ENCODE results near the gene KYNU.
"Not testable (repeated sequence)": the region's sequence is repeated elsewhere in the genome, so short reads cannot be mapped to it uniquely, and the experiment has no call there.

The KYNU gene

DNA sequence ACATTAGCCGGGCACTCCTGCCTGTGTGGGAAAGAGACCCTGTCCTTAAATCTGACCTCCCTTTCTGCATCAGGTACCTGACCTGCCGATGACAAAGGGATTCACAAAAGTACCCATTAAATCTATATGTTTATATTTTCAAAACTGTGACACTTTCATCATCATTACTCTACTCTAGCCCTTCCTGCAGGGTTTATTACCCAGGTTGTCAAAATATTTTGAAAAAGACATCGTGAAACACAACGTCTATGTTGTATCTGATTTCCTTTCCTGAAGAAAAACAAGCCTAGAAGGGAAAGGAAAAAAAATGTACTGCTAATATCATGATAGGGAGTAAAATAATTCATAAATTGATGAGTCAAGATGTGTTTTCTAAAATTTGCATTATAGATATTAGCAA, 15.2 kb upstream of the KYNU start:
- Histone ChIP-seq H3K4me2 (ENCODE audit: insufficient read depth, low read length) (no peak overlapping the region), H4K20me1 (ENCODE audit: insufficient read depth, low read length) (no peaks in the 10 kb centered on the region), H3K36me3 (ENCODE audit: insufficient read depth, low read length) (no peaks in the 10 kb centered on the region), H3K9me3 (ENCODE audit: insufficient read depth, low read length, severe bottlenecking) (no peaks in the 10 kb centered on the region), H3K27me3 (ENCODE audit: insufficient read depth, low read length, poor library complexity) (no peaks in the 10 kb centered on the region), H3K4me3 (ENCODE audit: low read depth in 1 of 2, low read length in 2 of 2) (no peak overlapping the region), H3K79me2 (ENCODE audit: insufficient read depth, low read length) (no peaks in the 10 kb centered on the region), H3K27ac (ENCODE audit: low read length) (no peak overlapping the region), H2AFZ (ENCODE audit: low read depth, low read length) (no peak overlapping the region), H3K4me1 (ENCODE audit: insufficient read depth, low read length) (no peaks in the 10 kb centered on the region), H3K9ac (ENCODE audit: low read depth, low read length) (no peak overlapping the region)
- TF ChIP-seq, protein P1, sequence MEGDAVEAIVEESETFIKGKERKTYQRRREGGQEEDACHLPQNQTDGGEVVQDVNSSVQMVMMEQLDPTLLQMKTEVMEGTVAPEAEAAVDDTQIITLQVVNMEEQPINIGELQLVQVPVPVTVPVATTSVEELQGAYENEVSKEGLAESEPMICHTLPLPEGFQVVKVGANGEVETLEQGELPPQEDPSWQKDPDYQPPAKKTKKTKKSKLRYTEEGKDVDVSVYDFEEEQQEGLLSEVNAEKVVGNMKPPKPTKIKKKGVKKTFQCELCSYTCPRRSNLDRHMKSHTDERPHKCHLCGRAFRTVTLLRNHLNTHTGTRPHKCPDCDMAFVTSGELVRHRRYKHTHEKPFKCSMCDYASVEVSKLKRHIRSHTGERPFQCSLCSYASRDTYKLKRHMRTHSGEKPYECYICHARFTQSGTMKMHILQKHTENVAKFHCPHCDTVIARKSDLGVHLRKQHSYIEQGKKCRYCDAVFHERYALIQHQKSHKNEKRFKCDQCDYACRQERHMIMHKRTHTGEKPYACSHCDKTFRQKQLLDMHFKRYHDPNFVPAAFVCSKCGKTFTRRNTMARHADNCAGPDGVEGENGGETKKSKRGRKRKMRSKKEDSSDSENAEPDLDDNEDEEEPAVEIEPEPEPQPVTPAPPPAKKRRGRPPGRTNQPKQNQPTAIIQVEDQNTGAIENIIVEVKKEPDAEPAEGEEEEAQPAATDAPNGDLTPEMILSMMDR (IDR thresholded peaks at IDR 0.05; ENCODE audit: borderline replicate concordance, extremely low read depth, low read length, poor library complexity, severe bottlenecking): no peak
- TF ChIP-seq EZH2 (IDR thresholded peaks at IDR 0.05; ENCODE audit: borderline replicate concordance, low read depth, low read length, severe bottlenecking): no peak
- DNase-seq: no peak
- ATAC-seq (ENCODE audit: insufficient read depth, low read depth): no peak

DNA sequence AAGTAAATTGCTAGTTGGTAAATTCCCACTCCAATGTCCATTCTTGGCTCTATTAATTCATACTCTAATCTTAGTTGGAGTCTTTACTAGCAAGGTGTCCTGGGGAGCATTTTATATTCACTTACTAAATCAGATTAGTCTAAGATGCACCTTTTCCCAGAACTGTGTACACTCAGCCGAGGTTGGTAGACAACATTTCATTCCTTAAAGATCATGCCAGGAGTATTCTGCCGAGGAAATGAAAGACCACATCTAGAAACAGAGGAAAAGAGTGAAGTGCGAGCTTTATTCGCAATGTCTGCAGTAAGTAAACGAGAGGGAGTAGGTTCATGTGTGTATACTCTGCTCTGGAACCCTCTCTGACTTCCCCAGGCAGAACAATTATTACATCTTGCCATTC, 14.6 kb upstream of the KYNU start:
- DNase-seq (no peak), ATAC-seq (ENCODE audit: insufficient read depth, low read depth) (no peak)
- Histone ChIP-seq H3K4me1 (ENCODE audit: insufficient read depth, low read length) (no peaks in the 10 kb centered on the region), H3K36me3 (ENCODE audit: insufficient read depth, low read length) (no peaks in the 10 kb centered on the region), H4K20me1 (ENCODE audit: insufficient read depth, low read length) (no peaks in the 10 kb centered on the region), H3K9ac (ENCODE audit: low read depth, low read length) (no peak overlapping the region), H3K4me3 (ENCODE audit: low read depth in 1 of 2, low read length in 2 of 2) (no peak overlapping the region), H3K4me2 (ENCODE audit: insufficient read depth, low read length) (no peak overlapping the region), H3K27me3 (ENCODE audit: insufficient read depth, low read length, poor library complexity) (no peaks in the 10 kb centered on the region), H3K27ac (ENCODE audit: low read length) (no peak overlapping the region), H3K79me2 (ENCODE audit: insufficient read depth, low read length) (no peaks in the 10 kb centered on the region), H3K9me3 (ENCODE audit: insufficient read depth, low read length, severe bottlenecking) (no peaks in the 10 kb centered on the region), H2AFZ (ENCODE audit: low read depth, low read length) (no peak overlapping the region)
- TF ChIP-seq, protein P1 (IDR thresholded peaks at IDR 0.05; ENCODE audit: borderline replicate concordance, extremely low read depth, low read length, poor library complexity, severe bottlenecking): no peak
- TF ChIP-seq EZH2 (IDR thresholded peaks at IDR 0.05; ENCODE audit: borderline replicate concordance, low read depth, low read length, severe bottlenecking): no peak

DNA sequence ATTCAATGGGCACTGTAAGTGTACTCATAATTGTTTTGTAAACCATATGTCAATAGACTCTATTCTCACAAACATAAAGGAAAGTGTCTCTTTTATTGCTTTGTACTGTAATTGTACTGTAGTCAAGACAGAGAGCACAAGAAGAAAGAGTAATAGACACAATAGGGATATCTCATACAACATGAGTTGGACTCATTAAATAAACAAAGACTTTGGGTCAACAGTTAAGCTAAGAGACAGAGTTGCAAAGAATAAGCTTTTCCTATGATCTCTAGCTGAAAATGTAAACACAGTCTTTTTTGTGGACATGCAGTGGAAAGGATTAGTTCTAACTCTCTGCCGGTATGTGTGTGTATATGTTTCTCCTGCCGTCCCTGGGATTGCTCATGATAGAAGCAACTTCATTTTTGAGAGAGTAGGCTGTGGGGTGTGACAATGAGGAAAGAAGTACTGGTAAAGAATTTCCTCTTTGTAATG, 13.9 kb upstream of the KYNU start:
- no peak for ATAC-seq (ENCODE audit: insufficient read depth, low read depth)
- Histone ChIP-seq H3K27me3 (ENCODE audit: insufficient read depth, low read length, poor library complexity) (no peaks in the 10 kb centered on the region), H3K4me3 (ENCODE audit: low read depth in 1 of 2, low read length in 2 of 2) (no peak overlapping the region), H4K20me1 (ENCODE audit: insufficient read depth, low read length) (no peaks in the 10 kb centered on the region), H2AFZ (ENCODE audit: low read depth, low read length) (no peak overlapping the region), H3K9ac (ENCODE audit: low read depth, low read length) (no peak overlapping the region), H3K4me1 (ENCODE audit: insufficient read depth, low read length) (no peaks in the 10 kb centered on the region), H3K27ac (ENCODE audit: low read length) (no peak overlapping the region), H3K9me3 (ENCODE audit: insufficient read depth, low read length, severe bottlenecking) (no peaks in the 10 kb centered on the region), H3K4me2 (ENCODE audit: insufficient read depth, low read length) (no peak overlapping the region), H3K36me3 (ENCODE audit: insufficient read depth, low read length) (no peaks in the 10 kb centered on the region), H3K79me2 (ENCODE audit: insufficient read depth, low read length) (no peaks in the 10 kb centered on the region)
- DNase-seq: no peak
- no peak for TF ChIP-seq EZH2 (IDR thresholded peaks at IDR 0.05; ENCODE audit: borderline replicate concordance, low read depth, low read length, severe bottlenecking)
- TF ChIP-seq, protein P1 (IDR thresholded peaks at IDR 0.05; ENCODE audit: borderline replicate concordance, extremely low read depth, low read length, poor library complexity, severe bottlenecking): no peak

DNA sequence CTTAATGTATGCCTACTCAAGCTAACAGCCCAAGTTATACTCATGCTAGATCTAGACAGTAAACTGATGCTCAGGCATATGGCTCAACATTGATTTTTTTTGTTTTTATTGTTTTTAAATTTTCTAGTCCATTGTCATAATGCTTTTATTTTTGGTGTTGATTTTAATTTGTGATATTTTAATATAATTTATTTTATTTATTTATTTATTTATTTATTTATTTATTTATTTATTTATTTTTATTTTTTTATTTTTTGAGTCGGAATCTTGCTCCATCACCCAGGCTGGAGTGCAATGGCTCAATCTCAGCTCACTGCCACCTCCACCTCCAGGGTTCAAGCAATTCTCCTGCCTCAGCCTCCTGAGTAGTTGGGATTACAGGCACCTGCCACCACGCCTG, 12.9 kb upstream of the KYNU start:
- H3K79me2 ChIP-seq (ENCODE audit: insufficient read depth, low read length); H3K4me1 ChIP-seq (ENCODE audit: insufficient read depth, low read length); H3K4me2 ChIP-seq (ENCODE audit: insufficient read depth, low read length): not testable (repeated sequence)

More for the DNA sequence above, 12.9 kb upstream of the KYNU start:
- H3K36me3 ChIP-seq (ENCODE audit: insufficient read depth, low read length); H3K4me3 ChIP-seq (ENCODE audit: low read depth in 1 of 2, low read length in 2 of 2); H3K9me3 ChIP-seq (ENCODE audit: insufficient read depth, low read length, severe bottlenecking); H3K9ac ChIP-seq (ENCODE audit: low read depth, low read length); H3K27me3 ChIP-seq (ENCODE audit: insufficient read depth, low read length, poor library complexity); DNase-seq; H4K20me1 ChIP-seq (ENCODE audit: insufficient read depth, low read length); ATAC-seq (ENCODE audit: insufficient read depth, low read depth); H3K27ac ChIP-seq (ENCODE audit: low read length); H2AFZ ChIP-seq (ENCODE audit: low read depth, low read length): not testable (repeated sequence)

All from DND-41 (cell line).